Activated CD4-positive, alpha-beta T cell treated with anti-CD3 and anti-CD28 coated beads, Interleukin-2, Interleukin-6, amounts not matched to agents 100 ng/mL and 50 ng/mL, durations not matched to agents 16 hours and 8 hours (primary cell): ENCODE data around the gene CACNB2.

Experiments used
- DNase-seq: peaks from one replicate; pipeline ENCODE4 v3.0.0-alpha.2; 2020

The CACNB2 gene

DNA sequence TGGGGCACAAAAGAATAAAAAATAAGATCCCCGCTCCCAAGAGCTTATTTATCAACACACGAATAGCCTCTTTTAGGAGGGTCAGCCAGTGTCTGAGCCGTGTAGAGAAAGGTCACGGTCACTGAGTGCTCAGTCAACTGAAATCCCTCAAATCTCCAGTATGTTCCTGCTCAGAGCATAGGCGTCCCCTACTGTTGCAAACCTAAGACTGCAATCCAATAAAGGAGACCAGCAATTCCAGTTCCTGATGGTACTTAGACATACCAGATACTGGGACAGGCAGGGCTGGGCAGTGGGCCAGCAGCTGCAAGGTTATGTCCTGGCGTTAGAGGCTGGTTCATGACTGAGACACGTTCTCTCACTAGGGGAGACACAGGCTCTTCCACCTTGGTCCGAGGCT lies 93.6 kb downstream of the CACNB2 start:
- DNase-seq: no peak

DNA sequence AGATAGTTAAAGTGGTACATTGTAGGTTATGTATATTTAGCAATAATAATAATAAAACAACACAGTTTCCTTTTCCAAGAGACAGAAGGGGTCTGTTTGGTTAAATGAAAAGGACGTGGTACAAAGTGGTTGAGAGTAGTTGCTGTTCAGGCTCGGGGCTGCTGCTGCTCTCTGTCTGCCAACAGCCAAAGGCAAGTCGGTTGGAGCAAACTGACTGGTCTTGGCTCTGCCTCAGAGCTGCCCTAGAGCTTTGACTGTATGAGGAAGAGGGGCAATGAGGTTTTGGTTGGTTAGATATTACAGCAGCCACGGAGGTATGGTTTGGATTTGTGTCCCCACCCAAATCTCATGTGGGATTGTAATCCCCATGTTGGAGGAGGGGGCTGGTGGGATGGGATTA lies 95.3 kb downstream of the CACNB2 start:
- no peak for DNase-seq

DNA sequence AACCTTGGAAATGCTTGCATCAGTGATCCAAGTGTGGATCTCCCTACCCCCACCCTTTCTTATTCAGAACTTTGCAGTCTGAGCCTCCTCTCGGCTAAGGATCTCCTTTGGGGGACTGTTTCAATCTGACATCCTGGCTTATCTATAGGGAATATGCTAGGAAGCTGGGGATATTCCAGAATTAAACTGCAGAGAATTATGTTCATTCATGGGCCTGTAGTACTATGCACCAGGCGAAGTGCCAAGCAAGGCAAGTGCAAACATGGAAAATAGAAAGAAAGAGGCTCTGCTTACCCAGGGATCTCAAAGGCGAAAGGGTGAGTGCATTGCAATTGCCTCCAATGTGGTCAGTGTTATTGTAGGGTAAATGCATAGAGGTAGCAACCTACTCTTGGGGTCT lies 96.5 kb downstream of the CACNB2 start:
- no peak for DNase-seq

DNA sequence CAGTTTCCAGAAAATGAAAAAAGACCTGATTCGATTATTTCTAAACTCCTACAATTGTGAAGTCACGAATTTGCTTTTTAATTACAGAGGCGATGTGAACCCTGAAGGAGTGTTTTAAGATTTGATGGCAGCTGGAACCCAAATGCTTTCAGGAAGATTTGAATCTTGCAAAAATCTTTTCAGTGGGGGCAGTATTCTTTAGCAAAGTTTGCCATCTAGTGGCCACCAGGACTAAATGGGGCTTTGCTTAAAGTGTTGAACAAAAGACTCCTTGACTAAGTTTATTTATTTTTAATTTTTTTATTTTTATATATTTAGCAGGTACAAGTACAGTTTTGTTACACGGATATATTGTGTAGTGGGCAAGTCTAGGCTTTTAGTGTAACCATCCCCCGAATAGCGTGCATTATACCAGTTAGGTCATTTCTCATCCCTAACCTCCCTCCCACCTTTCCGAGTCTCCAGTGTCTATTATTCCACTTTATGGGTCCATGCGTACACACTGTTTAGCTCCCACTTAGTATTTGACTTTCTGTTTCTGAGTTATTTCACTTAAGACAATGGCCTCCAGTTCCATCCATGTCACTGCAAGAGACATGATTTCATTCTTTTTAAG lies 98.8 kb downstream of the CACNB2 start:
- DNase-seq: peak; percentile 23

DNA sequence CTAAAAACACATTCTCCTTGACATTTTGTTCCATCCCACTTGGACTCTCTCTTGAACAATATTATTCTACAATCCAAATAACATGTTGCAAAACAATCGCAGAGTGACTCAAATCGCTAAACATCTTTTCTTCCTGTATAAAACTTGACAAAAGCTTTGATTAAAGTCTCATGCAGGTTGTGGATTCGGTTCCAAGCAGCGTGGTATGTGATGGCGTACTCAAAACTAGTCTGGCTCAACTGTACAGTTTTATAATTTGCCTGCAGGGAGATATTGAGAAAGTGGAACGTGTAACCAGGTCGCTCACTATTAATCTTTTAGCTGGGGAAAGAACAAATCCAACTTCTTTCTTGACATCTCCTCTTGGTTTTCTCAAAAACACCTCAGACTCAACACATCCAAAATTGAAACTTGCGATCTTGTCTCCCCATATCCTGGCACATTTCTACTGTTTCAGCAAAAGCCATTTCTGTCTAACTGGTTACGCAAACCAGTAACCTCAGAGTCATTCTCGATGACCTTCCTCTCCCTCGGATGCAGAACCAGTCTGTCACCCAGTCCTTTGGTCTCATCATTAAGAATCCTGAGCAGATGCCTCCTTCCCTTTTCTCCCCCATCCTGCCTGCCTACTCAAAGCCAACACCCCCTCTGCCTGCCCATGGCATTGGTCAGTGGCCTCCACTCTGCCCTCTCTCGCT lies 100.1 kb downstream of the CACNB2 start:
- no peak for DNase-seq

DNA sequence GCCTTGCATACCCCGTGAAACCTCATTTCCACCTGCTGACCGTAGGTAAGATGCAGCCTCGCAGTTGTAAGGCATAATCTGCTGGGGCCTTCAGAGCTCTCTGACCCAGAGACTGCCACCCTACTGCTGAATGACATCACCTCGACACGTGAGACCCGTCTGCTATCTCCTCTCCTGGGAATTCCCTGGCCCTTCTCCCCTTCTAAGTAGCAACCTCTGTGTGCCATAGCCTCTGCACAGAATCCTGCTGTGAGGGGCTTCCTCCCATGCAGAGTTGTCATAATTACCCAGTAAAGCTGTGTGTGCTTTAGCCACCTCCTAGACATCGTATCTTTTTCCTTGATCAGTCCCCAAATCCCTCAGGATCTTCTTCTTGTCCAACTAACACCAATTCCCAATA lies 106.7 kb downstream of the CACNB2 start:
- no peak for DNase-seq

DNA sequence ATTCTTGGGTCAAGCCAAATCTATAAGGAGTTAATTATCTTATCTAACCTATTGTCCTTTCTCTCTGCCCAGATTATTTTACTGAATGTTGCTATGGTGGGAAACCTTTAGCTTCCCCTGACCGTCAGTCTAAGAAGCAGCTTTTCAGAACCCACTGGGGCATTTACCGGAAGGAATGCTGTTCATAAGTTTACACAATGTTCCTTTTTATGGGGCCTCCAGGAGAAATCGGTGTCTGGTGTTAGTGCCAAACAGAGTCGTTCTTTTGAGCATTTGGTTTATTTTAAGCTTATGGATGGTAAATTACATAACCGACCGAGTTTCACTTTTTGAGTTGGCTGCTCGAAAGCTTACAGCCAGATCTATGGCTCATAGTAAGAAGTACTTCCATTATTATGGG lies 111.9 kb downstream of the CACNB2 start:
- no peak for DNase-seq

DNA sequence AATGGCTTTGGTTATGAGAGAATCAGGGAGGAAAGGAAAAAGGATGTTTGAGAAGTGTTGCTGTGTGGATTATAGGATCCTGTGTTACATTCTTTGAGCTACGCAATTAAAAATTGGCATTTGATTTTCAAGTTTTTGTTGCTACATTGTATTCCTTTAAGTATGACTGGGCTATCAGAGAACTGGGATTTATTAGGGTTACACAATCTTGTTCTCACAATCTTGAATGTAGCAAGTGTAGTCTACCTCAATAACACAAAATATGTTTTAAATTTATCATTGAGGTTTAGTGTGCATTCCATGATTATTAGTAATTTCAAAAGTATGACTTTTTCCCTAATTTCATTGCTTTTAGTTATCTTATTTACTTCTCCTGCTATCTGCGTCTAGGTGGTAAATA lies 113.9 kb downstream of the CACNB2 start:
- no peak for DNase-seq

DNA sequence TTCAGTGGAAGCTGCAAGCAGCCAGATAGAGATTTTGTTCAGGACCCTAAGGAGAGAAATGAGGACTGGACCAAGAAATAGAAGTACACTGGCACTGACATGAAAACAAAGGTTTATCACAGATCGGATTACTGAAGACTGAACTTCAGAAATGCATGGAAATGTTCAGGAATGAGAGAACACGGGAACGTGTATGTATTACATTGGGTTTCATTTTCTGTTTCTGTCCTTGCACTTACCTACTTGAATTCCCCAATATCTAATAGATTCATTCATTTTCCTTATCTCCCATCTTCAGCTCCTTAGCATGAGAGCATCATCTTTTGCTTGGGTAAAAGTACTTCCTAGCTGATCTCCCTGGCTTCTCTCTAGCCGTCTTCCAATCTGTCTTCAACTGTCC lies 114.5 kb downstream of the CACNB2 start:
- no peak for DNase-seq

DNA sequence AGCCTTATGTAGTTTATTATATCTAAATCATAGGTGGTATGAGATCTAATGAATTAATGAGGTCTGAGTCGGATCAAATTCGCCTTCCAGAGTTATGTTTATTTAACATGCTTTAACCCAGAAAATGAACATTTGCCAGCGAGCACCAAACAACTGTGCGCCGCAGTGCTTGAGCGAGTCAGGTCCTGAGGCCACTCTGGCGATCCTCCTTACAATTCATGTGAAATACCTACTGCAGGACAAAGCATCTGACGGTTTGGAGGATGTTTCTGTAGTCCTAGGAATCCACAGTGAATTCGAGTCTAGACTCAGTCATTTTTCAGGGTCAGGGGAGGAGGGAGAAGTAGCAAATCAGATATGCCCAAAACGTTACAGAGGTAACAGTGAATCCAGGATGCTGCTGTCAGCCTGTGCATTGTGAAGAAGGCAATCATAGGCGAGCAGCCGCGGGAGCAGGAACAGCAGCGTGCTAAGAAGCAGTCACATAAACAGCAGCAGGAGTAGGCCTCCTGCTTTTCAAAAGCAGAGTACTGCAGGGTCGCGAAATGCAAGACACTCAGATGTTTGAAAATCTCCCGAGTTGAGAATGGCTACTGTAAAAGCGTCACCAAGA lies 120.2 kb downstream of the CACNB2 start:
- no peak for DNase-seq

DNA sequence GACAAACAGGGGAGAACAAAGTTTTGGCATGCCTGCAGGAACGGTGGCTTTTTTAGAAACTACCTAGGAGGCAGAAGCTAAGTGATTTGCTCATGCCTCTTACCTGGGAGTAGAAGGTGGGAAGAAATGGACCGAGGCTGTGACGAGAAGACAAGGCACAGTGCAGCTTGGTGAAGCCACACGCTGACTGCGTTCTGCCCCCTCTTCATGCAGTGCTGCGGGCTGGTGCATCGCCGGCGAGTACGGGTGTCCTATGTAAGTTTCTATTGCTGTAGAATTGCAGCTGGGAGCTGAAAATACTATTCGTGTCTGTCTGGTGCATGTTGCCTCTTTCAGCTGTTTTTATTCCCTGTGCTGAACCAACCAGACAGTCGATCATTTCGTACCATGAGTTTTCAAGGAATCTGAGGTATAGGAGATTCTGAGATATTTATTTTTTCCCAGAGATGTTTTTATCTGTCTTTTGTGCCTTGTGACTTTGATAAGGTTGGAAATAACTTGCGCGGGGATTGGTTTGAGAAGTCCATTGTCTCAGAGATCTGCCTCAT lies 120.9 kb downstream of the CACNB2 start:
- no peak for DNase-seq

DNA sequence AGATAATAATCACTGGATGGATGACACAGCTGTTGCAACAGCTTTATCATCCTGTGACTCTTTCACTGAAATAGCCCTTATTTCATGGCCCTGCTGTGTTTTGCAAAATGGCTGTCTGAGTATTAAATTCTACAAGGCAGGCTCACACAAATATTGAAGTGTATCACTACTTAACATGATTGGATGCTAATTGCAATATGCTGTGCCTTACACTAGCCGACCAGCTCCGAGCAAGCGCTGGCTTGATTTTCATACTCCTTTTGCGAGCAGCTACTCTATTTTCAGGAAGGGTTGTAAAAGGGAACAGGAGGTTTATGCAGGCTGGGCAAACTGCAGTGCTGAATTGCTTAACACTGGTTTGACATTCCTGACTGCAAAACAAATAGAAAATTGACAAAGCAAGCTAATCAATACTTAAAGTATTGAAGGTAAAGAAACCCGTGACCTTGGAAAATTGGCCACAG lies 121.6 kb downstream of the CACNB2 start:
- DNase-seq: no peak

DNA sequence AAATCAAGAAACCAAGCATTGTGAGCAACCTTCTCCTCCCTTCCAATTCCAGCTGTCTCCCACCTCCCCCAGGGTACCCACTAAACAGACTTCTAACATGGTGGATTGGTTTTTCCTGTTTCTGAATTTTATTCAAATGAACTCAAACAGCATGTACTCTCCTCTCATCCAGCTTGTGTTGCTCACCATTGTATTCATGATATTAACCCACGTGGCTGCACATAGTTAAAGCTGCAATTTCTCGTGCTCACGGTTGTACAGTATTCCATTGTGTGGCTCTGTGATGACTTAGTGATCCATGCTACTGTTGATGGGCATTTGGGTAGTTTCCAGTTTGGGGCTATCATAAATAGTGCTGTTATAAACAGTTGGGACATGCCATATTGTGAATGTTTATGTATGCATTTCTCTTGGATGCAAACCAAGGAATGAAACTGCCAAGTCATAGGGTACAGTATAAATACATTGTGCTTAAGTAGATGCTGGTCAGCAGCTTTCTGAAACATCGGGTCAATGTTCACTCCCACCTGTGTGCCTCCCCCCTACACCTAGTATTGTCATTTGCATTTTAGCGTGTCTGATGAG lies 124.3 kb downstream of the CACNB2 start:
- no peak for DNase-seq

DNA sequence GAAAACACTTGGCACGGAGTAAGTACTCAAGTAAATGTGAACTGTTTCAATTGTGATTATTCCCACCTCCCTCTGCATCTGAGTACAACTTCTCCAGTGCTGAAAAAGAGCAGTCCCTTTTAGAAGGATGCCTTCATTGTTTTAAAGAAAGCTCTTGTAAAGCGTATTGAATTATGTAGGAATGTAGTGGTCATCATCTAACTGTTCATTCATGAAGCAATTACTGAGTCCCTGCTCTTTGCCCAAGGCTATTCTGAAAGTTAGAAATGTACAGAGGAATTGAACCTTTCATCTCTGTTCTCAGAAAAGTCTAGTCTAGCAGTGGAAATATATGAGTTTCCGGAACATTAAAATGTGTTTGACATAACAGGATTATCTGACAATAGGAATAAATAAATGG lies 127.8 kb downstream of the CACNB2 start:
- no peak for DNase-seq

DNA sequence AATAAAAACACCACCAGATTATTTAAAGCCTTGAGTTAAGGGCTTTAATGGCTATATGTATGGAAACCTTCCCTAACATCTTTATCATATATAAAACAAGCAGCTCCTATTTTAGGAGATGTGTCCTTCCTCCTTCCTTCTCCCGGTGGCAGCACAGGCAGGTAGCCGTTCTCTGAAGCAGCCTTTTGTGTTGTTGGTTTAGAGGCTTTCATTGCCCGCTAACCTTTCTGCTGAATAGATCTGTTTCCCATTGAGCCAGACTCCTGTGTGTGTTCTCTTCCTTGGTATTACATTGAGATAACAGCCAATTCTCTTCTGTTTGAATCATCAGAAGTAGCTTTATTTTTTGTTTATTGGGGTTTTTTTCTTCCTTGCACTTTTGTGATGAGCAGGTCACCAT lies 131.3 kb downstream of the CACNB2 start:
- no peak for DNase-seq

DNA sequence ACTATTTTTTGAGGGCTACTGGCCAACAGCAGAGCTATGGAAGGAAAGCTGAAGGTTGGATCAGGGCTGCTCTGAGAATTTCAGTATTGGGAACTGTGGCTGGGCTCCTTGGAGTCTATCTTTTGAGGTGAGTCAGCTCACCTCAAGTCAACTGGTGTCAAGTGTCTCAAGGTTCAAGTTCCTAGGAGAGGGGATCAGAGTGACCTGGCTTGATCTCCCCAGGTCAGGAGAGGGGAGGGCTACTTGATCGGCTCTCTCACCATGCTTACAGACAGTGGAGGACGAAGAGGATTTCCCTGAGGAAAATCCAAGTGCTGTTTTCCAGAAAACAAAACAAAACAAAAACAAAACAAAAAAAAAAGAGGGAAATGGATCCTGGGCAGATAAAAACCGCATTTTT lies 132.8 kb downstream of the CACNB2 start:
- DNase-seq: no peak

DNA sequence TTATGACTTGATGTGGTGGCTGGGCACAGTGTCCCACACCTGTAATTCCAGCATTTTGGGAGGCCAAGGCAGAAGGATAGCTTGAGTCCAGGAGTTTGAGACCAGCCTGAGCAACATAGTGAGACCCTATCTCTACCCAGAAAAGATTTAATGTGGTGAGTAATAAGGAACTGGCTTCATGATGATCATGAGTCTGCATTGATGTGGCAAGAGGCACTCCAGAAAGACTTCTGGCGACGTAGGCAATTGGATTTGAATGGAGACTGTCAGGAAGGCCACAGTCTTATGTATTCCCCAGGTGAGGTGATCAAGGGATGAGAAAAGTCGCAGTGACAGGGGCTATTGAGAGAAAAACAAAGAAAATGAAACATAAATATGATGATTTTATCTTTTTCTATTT lies 138.0 kb downstream of the CACNB2 start:
- no peak for DNase-seq

DNA sequence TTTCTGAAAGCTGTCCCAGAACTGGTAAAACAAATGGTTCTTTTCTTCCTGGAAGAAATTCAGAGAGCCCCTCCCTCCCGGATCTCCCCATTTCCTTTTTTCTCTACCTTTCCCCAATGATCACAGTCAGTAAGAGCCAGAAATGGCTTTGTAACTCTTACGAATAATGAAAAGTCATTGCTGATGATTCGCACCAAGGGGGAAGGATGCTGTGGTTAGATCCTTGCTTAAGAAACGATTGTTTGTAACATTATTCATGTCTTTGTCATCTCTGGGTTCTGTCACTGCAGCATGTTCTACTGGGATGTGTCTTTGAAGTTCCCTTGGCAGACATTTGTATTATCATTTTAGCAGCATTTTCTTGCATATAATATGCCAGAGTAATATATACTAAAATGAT lies 138.9 kb downstream of the CACNB2 start:
- DNase-seq: no peak

DNA sequence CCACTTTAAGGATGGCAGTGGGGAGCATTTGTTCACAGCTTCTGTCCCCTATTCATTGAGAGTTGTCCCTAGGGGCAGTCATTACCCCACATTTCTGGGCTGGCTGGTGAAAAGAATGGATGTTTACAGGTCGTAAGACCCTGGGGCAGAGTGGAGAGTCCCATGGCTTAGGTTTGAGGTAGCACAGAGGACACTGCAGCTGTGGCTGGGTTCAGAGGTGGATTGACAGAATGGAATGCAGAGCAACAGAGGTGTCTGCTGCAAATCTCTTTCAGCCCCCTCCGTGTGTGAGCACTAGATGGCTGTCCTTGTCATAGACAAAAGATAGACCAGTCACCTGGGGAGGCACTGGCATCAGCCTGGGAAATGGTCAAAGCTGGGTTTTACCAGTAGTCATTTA lies 141.9 kb downstream of the CACNB2 start:
- no peak for DNase-seq

DNA sequence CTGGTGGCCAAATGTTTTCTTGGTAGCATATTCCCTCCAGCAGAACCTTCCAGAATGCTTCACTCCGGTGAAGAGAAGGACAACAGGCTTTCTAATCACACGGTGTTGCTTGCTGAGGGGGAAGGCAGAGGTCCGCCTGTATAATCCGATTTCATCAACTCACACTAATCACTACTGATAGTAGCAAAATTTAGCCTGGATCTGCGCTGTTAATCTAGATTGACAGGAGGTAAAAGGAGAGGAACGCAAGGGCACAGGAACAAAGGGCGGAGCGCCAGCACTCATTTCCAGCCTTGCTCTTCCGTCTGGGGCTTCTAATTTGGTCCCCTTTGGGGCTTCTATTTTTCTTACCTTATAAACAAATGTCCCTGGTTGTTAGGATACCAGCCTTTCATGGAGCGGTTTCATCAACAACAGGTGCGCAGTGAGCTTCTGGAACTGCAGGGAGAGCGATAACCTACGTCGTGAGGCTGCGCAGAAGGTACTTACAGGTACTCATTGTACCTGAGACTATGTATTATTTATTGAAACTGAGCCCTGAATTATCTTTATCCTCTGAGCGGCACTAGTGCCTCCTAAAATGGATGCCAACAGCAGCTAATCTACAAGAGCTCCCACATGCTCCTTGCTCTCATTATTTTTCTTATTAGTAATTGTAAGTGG lies 150.6 kb downstream of the CACNB2 start:
- no peak for DNase-seq

DNA sequence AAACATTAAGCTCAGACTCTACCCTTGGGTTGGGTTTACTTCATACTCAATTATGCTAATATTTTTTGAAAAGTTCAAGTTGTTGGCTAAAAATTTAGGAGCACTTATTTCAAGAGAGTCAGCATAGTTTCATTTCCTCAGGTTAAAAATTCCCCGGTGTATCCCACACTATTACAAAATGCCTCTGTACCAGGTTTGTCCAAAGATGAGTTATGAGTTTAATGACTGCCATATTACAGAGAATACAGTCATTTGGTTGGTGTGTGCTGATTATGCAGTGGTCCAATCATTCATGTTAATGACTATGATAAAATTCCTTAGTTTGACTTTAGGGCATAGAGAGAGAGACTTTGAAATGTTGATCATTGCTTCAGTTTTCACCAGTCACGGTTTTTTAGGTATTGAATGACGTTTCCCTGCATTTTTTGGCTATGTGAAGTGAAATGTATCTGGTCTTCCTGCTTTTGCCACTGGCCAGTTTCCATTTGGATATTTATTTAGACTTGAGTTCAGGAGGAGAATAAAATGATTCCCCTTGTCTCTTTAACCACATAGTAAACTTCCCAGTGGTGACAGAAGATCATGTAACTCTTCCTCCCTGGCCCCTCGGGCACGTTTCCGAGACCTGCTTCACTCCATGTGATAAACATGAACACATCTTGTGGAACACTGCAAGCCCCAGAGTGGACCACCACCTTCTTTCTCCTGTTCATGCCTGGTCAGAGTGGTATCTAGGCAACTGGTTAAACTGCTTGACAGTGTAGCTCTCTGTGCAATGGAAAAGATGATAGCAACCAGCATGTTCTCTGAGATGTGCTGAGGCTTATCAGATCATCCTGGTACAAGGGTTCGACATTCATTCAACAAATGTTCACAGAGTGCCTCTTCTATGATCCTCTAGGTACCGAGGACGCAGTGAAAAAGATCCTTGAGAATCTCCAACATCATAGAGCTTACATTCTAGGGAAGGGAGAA lies 153.6 kb downstream of the CACNB2 start:
- no peak for DNase-seq

DNA sequence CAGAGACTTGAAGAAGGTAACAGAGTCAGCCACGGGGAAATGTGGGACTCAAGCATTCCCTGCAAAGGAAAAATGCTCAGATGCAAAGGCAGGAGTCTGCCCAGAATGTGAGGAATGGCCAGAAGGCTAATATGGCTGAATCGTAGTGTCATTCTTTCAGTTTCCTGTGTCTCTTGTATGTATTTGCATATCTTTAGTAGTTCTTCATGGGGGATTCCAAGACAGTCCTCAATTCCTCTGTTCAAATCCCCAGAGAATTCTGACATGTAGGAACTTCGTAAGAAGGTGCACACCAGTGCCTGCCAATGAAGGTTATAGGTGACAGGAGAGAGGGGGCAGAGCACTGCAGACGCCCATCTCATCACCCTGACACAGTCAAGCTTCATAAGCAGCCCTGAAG lies 154.4 kb downstream of the CACNB2 start:
- DNase-seq: no peak
